RWPE2 (cell line): ENCODE results near the gene MUC20.
"Not testable (repeated sequence)": the region's sequence is repeated elsewhere in the genome, so short reads cannot be mapped to it uniquely, and the experiment has no call there.

Experiments used
- ATAC-seq: fragments of 200-7000 bp; cut with Tn5 transposase; 3 replicates; pipeline ENCODE4 v1.9.1; 2021; ENCODE audit warnings: low read depth
- DNase-seq: peaks from one replicate; pipeline ENCODE4 v3.0.0-alpha.2; 2020; ENCODE audit warnings: low spot score
- H3K27ac ChIP-seq: fragments of 450-650 bp; 2 replicates; pipeline ENCODE4 v1.5.1; 2017; ENCODE audit warnings: mild to moderate bottlenecking; ENCODE audit not compliant: poor library complexity, severe bottlenecking
- H3K27me3 ChIP-seq: fragments of 250-450 bp; sonication (Bioruptor Pico); 2 replicates; pipeline ENCODE4 v1.5.1; 2021; ENCODE audit warnings: mild to moderate bottlenecking, moderate library complexity; ENCODE audit not compliant: insufficient read depth, poor library complexity, severe bottlenecking
- H3K36me3 ChIP-seq: fragments of 250-450 bp; sonication (Bioruptor Pico); 2 replicates; pipeline ENCODE4 v1.5.1; 2020; ENCODE audit warnings: low read depth, mild to moderate bottlenecking, moderate library complexity
- H3K4me1 ChIP-seq: fragments of 250-450 bp; sonication (Bioruptor Pico); 2 replicates; pipeline ENCODE4 v1.5.1; 2021; ENCODE audit warnings: mild to moderate bottlenecking, moderate library complexity; ENCODE audit not compliant: insufficient read depth, poor library complexity, severe bottlenecking
- H3K4me3 ChIP-seq: fragments of 250-450 bp; sonication (Bioruptor Pico); 2 replicates; pipeline ENCODE4 v1.5.1; 2021; ENCODE audit warnings: mild to moderate bottlenecking, moderate library complexity; ENCODE audit not compliant: severe bottlenecking
- H3K9me3 ChIP-seq: fragments of 250-450 bp; sonication (Bioruptor Pico); 2 replicates; pipeline ENCODE4 v1.5.1; 2021; ENCODE audit warnings: mild to moderate bottlenecking, moderate library complexity; ENCODE audit not compliant: severe bottlenecking
- CTCF ChIP-seq: fragments of 450-650 bp; IDR thresholded peaks from one replicate; pipeline ENCODE4 v1.5.1; 2017; ENCODE audit warnings: mild to moderate bottlenecking, moderate library complexity; ENCODE audit not compliant: poor library complexity, severe bottlenecking

MUC20 gene

DNA sequence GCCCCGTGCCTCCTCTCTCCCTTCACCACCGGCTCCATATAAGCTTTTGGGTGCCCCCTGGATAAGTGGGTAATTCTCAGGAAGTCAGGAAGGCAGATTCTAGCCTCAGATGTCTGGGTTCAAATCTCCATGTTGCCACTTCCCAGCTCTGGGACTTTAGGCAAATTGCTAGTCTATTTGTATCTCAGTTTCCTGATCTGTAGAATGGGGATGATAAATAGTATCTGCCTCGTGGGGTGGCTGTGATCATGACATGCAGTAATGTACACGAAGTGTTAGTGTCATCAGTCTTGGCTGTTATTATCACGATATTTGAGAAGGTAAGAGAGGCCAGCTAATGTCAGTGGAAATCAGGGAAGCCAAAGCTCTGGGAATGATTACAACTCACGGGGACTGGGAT is 47.6 kb downstream of the MUC20 start:
- H3K36me3 ChIP-seq: no peaks in the 10 kb centered on the region
- TF ChIP-seq CTCF: no peak
- H3K27ac ChIP-seq: no peak overlapping the region
- H3K27me3 ChIP-seq: no peaks in the 10 kb centered on the region
- no peaks in the 10 kb centered on the region for H3K4me1 ChIP-seq
- peak; percentile 6 for DNase-seq
- no peak for ATAC-seq
- no peaks in the 10 kb centered on the region for H3K9me3 ChIP-seq
- H3K4me3 ChIP-seq: no peak overlapping the region

- Histone ChIP-seq H3K4me1 (no peaks in the 10 kb centered on the region), H3K9me3 (no peaks in the 10 kb centered on the region), H3K4me3 (no peak overlapping the region), H3K27ac (no peak overlapping the region), H3K27me3 (no peaks in the 10 kb centered on the region), H3K36me3 (no peaks in the 10 kb centered on the region)
- ATAC-seq: 0 out of 3 replicates have a peak, but pooled peaks have one; percentile 27
- peak; percentile 45 for DNase-seq
- no peak for TF ChIP-seq CTCF
Measured at GRCh38 chr3:195768831-195769303, 48.1 kb downstream of the MUC20 start.

DNA sequence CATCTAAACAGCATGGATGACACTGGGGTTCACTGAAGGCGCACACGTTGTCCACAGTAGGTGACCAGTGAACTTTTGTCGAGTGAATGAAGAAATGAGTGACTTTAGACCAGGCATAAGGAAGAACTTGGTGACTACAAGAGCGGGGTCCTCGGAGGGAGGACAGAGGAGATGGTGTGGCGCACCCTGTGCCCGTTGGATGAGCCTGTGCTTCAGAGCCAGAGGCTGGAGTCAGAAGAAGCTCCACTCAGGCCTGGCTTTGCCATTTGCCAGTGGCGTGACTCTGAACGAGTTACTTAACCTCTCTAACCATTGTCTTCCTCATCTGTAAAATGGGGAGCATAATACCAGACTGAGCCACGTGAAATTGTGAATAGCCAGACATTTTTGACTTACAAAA is 48.8 kb downstream of the MUC20 start:
- no peaks in the 10 kb centered on the region for H3K9me3 ChIP-seq
- DNase-seq (peak; percentile 17), ATAC-seq (no peak)
- no peak overlapping the region for H3K27ac ChIP-seq
- no peak for TF ChIP-seq CTCF
- H3K36me3 ChIP-seq: no peaks in the 10 kb centered on the region
- H3K27me3 ChIP-seq: no peaks in the 10 kb centered on the region
- H3K4me3 ChIP-seq: no peak overlapping the region
- H3K4me1 ChIP-seq: no peaks in the 10 kb centered on the region

GRCh38 chr3:195770081-195770840 is 49.5 kb downstream of the MUC20 start:
- no peaks in the 10 kb centered on the region for H3K4me1 ChIP-seq
- no peaks in the 10 kb centered on the region for H3K9me3 ChIP-seq
- ATAC-seq (no peak), DNase-seq (peak; percentile 34)
- no peaks in the 10 kb centered on the region for H3K36me3 ChIP-seq
- no peaks in the 10 kb centered on the region for H3K27me3 ChIP-seq
- H3K4me3 ChIP-seq: no peak overlapping the region
- TF ChIP-seq CTCF: no peak
- H3K27ac ChIP-seq: no peak overlapping the region

- ATAC-seq, H3K4me1 ChIP-seq, H3K9me3 ChIP-seq, H3K27ac ChIP-seq, H3K36me3 ChIP-seq, H3K4me3 ChIP-seq, H3K27me3 ChIP-seq: not testable (repeated sequence)
- DNase-seq: peak; percentile 27
Measured at GRCh38 chr3:195770841-195771645, 50.3 kb downstream of the MUC20 start.
